PFSK-1 (cell line): ENCODE measurements around the gene DIO1.

ENCODE experiments used
- FOXP2 ChIP-seq: optimal IDR thresholded peaks from 2 replicates; pipeline ENCODE3; 2011; ENCODE audit warnings: borderline replicate concordance, control low read depth, inconsistent platforms; ENCODE audit not compliant: insufficient read depth; ENCODE audit errors: extremely low read length, extremely low read depth
- POLR2AphosphoS5 ChIP-seq: IDR thresholded peaks from 2 replicates; pipeline ENCODE4 v1.6.1; 2012; ENCODE audit warnings: low read depth, mild to moderate bottlenecking, control low read depth, low read length, moderate library complexity
- REST ChIP-seq, 2 experiments: IDR thresholded peaks; 2 replicates each; pipeline versions ENCODE4 v1.6.1 to v1.8.0; 2011 to 2012; ENCODE audit warnings: low read depth in 2 of 2, low read length in 2 of 2, control low read depth in 1 of 2, inconsistent platforms in 1 of 2, mild to moderate bottlenecking in 1 of 2, moderate library complexity in 1 of 2; ENCODE audit not compliant: insufficient read depth in 1 of 2
- SIN3A ChIP-seq: IDR thresholded peaks from 2 replicates; pipeline ENCODE4 v1.6.1; 2012; ENCODE audit warnings: mild to moderate bottlenecking, low read length, moderate library complexity, borderline replicate concordance; ENCODE audit not compliant: insufficient read depth
- TAF1 ChIP-seq: IDR thresholded peaks from 2 replicates; pipeline ENCODE4 v1.6.1; 2012; ENCODE audit warnings: low read length, control low read depth, borderline replicate concordance; ENCODE audit not compliant: insufficient read depth

DNA sequence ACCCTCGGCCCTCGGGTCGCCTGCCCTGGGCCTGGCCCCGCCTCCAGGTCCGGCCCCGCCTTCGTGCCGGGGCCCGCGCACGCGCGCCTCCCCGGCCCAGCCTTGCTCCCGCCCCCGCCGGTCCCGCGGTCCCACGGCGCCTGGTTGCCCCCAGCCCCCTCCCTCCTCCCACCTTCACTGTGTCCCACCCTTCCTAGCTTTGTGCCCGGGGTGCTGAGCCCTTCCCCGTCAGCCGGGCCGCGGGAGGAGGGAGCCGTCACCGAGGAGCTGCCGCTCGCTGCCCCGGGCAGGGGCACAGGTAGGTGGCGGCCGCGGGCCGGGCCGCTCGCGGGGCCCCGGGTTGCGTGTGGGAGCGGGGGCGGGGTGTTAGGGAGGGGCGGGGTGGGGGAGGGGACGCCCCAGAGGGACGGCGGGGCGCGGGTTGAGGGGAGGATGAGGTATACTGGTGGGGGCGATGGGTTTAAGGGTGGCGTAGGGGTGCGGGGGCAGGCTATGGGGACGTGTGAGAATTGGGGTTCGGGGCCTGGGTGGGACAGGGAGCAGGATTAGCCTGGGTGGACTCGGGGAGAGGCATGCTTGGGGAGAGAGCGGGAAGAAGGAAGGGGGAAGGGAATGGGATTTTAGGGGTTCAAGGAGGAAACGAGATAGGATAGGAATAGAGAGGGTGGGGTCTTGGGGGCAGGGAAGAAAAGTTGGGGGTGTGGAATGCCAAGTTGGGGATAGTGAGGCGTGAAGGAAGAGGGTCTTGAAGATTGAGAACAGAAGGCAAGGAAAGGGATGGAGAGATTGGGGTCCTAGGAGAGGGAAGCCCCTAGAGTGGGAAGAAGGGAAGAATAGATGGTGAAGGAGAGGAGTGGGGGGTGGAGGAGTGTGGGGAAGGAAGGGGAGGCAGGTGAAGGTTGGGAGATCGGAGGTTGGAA, 52.5 kb downstream of the DIO1 start, which contains the start of gene LRRC42:
- no peak for TF ChIP-seq REST (IDR thresholded peaks at IDR 0.05; ENCODE audit: insufficient read depth in 1 of 2, low read depth in 2 of 2, low read length in 2 of 2)
- no peak for TF ChIP-seq POLR2AphosphoS5
- TF ChIP-seq SIN3A: no peak; the same call in 1 of the 2 replicates
- TF ChIP-seq TAF1: 0 out of 2 replicates have a peak, but pooled peaks have one; percentile 31
- no peak for TF ChIP-seq FOXP2
